GM12873 (cell line): ENCODE data around the gene SMOC1.

ENCODE experiments used
- CTCF ChIP-seq: IDR thresholded peaks from 2 replicates; pipeline ENCODE4 v1.5.1; 2012; ENCODE audit warnings: low read depth, mild to moderate bottlenecking, moderate library complexity, low read length, control low read depth; ENCODE audit not compliant: insufficient read depth; ENCODE audit errors: missing control alignments

The SMOC1 gene

GRCh38 chr14:69921052-69921451, 41.8 kb downstream of the SMOC1 start:
- no peak for TF ChIP-seq CTCF

DNA sequence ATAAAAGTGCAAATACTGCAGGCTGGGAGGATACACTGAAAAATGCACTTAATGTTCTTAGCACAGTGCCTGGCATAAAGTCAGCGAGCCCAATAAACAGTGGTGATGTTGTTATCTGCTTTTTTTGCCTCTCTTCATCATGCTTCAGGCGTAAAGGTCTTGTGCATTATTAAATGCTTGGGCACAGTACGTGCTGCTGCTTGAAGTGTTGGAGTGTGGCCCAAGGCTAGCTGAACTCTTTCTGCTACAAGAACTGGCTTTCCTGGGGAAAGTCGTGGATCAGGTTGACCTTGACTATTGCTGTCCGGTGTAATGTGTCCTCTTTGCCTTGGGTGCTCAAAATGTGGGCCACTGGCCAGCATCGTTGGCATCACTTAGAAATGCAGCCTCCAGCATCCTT, 43.0 kb downstream of the SMOC1 start:
- no peak for TF ChIP-seq CTCF

- TF ChIP-seq CTCF = no peak
Measured at GRCh38 chr14:69924201-69924600, 45.0 kb downstream of the SMOC1 start.

DNA sequence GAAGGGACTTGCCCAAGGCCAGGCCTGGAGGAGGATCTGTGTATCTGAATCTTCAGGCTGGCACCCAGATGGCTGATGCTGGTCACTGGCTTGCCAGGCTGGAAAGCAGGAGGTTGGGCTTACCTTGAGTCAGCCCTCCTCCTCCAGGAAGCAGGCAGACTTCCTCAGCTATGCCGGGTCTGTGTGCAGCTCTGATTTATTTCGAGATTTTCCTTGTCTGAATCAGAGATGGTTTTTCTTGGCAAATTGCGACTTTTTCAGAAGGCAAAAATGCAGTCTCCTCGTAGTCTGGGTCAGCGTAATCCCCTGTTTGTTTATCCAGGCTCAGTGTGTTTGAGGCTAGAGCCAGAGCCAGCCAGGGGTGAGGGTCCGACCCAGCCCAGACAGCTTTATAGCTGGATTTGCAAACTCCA, 48.9 kb downstream of the SMOC1 start:
- no peak for TF ChIP-seq CTCF

DNA sequence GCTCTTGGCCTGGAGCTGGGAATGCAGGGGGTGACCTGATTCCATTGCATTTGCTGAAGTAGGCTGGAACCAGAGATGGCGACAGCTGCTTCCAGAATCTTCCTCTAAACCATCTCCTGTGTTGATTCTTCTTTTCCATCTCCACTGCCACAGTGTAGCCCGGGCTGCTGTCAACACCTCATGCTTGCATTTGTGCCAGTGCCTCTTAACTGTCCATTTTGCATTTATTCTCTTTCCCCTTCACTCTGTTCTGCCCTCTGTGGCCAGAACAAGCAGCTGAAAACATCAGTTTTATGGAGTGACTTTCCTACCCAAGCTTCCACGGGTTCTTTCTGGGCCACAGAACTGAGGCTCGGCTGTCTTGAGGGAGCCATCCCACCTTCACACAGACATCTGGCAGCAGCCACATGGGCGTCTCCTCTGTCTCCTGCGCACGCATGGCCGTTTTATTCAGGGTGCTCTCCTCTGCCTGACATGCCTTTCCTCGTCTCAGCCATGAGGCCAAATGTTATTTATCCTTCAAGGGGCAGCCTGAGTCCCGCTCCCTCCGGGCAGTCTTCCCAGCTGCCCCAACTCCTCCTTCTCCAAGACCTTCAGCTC, 51.7 kb downstream of the SMOC1 start:
- no peak for TF ChIP-seq CTCF

GRCh38 chr14:69931960-69932359, 52.7 kb downstream of the SMOC1 start:
- TF ChIP-seq CTCF = no peak

- no peak for TF ChIP-seq CTCF
Measured at GRCh38 chr14:69932391-69932790, 53.2 kb downstream of the SMOC1 start.

- no peak for TF ChIP-seq CTCF
Measured at GRCh38 chr14:69933623-69934275, 54.5 kb downstream of the SMOC1 start.
